ENCODE data around the gene KLHDC9. TPM values are rescaled to one million over a fixed set of nuclear protein-coding genes. Genes with fewer than 3 reads are reported as not detected.

The KLHDC9 gene
- total RNA-seq (under 1 TPM; 0.42 to 0.49 TPM), polyA plus RNA-seq (not detected)

GRCh38 chr1:161098210-161099068 is at the start of gene KLHDC9:
Gene KLHDC9 (plus strand): TSS chr1:161098361. CDS start chr1:161098536, 175 bp downstream.
- peak within 1 kb of the TSS; percentile 77 to 99 (median 96) for H3K27ac Mint-ChIP-seq
- peaks cover 0 to 36% (median 7%) of the 10 kb centered on the region in 3 donors for H3K36me3 Mint-ChIP-seq
- Histone ChIP-seq H3K4me1 (ENCODE audit: insufficient read depth, low read length) (peaks cover 8% of the 10 kb centered on the region), H3K36me3 (ENCODE audit: insufficient read depth, low read length) (peaks cover 7% of the 10 kb centered on the region), H3K9me3 (ENCODE audit: low read length) (no peaks in the 10 kb centered on the region), H3K27ac (ENCODE audit: low read depth, low read length) (peak within 1 kb of the TSS; percentile 32), H3K4me3 (ENCODE audit: low read length) (peak within 1 kb of the TSS; percentile 85), H3K27me3 (ENCODE audit: insufficient read depth, low read length, poor library complexity, severe bottlenecking) (no peaks in the 10 kb centered on the region)
- H3K27me3 Mint-ChIP-seq = peaks cover 0 to 19% of the 10 kb centered on the region in 2 donors
- CTCF ChIA-PET = interaction anchor here (0.6 to 7.8 kb wide), 39 partner anchors 8 to 325 kb away, joined by 3 to 128 read pairs (median 5); partner anchors contain the start of genes ARHGAP30, DEDD, F11R and NECTIN4
- peak within 1 kb of the TSS; percentile 83 to 92 (median 86) for H3K4me3 Mint-ChIP-seq
- POLR2A ChIA-PET = interaction anchor here (0.6 to 4.2 kb wide), 10 partner anchors 11 to 103 kb away, joined by 3 to 34 read pairs (median 4); partner anchors contain the start of genes ARHGAP30, NIT1, PFDN2 and TSTD1
- peak; percentile 51 to 81 (median 64) for DNase-seq
- H3K9me3 Mint-ChIP-seq = peaks cover 0 to 4% (median 3%) of the 10 kb centered on the region in 5 donors
- peaks cover 17 to 26% (median 19%) of the 10 kb centered on the region in 3 donors for H3K4me1 Mint-ChIP-seq

GRCh38 chr1:161048949-161049722 is 49.0 kb upstream of the KLHDC9 start:
- Histone ChIP-seq H3K27ac (ENCODE audit: low read depth, low read length) (no peak overlapping the region), H3K36me3 (ENCODE audit: insufficient read depth, low read length) (peaks cover 57% of the 10 kb centered on the region), H3K4me3 (ENCODE audit: low read length) (no peak overlapping the region), H3K27me3 (ENCODE audit: insufficient read depth, low read length, poor library complexity, severe bottlenecking) (no peaks in the 10 kb centered on the region), H3K4me1 (ENCODE audit: insufficient read depth, low read length) (peaks cover 16% of the 10 kb centered on the region), H3K9me3 (ENCODE audit: low read length) (no peaks in the 10 kb centered on the region)
- ChIA-PET CTCF (no interaction called here), POLR2A (interaction anchor here (5.0 kb wide), 1 partner anchor 20 kb away, joined by 81 read pairs; the partner anchor contains the start of gene ARHGAP30)
- peak overlapping the region in 7 of 8 donors; percentile 15 to 92 (median 72) for H3K27ac Mint-ChIP-seq
- peak overlapping the region in 1 of 7 donors; percentile 65 for H3K4me3 Mint-ChIP-seq
- no peak for DNase-seq
- H3K36me3 Mint-ChIP-seq = peaks cover 15 to 87% (median 22%) of the 10 kb centered on the region in 3 donors
- H3K9me3 Mint-ChIP-seq = no peaks in the 10 kb centered on the region
- peaks cover 35 to 49% (median 36%) of the 10 kb centered on the region in 3 donors for H3K4me1 Mint-ChIP-seq
- no peaks in the 10 kb centered on the region for H3K27me3 Mint-ChIP-seq

- Histone ChIP-seq H3K9me3 (ENCODE audit: low read length) (no peaks in the 10 kb centered on the region), H3K27ac (ENCODE audit: low read depth, low read length) (no peak overlapping the region), H3K4me3 (ENCODE audit: low read length) (no peak overlapping the region), H3K27me3 (ENCODE audit: insufficient read depth, low read length, poor library complexity, severe bottlenecking) (no peaks in the 10 kb centered on the region), H3K4me1 (ENCODE audit: insufficient read depth, low read length) (peaks cover 11% of the 10 kb centered on the region), H3K36me3 (ENCODE audit: insufficient read depth, low read length) (peaks cover 73% of the 10 kb centered on the region)
- Mint-ChIP-seq H3K27me3 (no peaks in the 10 kb centered on the region), H3K9me3 (no peaks in the 10 kb centered on the region), H3K27ac (no peak overlapping the region), H3K4me1 (peaks cover 24 to 43% (median 27%) of the 10 kb centered on the region in 3 donors), H3K4me3 (no peak overlapping the region), H3K36me3 (peaks cover 17 to 89% (median 22%) of the 10 kb centered on the region in 3 donors)
- no peak for DNase-seq
- POLR2A ChIA-PET = interaction anchor here (0.7 kb wide), 2 partner anchors 14 to 61 kb away, joined by 3 read pairs; no protein-coding TSS in a partner anchor
- CTCF ChIA-PET = interaction anchor here (1.4 kb wide), 1 partner anchor 46 kb away, joined by 3 read pairs; no protein-coding TSS in a partner anchor
Measured at GRCh38 chr1:161051219-161051618, 46.9 kb upstream of the KLHDC9 start.

- no peak overlapping the region for H3K27ac ChIP-seq (ENCODE audit: low read depth, low read length)
- Mint-ChIP-seq H3K36me3 (peaks cover 17 to 93% (median 27%) of the 10 kb centered on the region in 3 donors), H3K27ac (peak overlapping the region in 7 of 8 donors; percentile 3 to 85 (median 52)), H3K4me1 (peaks cover 28 to 43% (median 29%) of the 10 kb centered on the region in 3 donors), H3K9me3 (no peaks in the 10 kb centered on the region), H3K4me3 (peak overlapping the region in 1 of 7 donors; percentile 5), H3K27me3 (peaks cover 0 to 1% of the 10 kb centered on the region in 2 donors)
- H3K36me3 ChIP-seq (ENCODE audit: insufficient read depth, low read length) = peaks cover 85% of the 10 kb centered on the region
- H3K9me3 ChIP-seq (ENCODE audit: low read length) = no peaks in the 10 kb centered on the region
- no peak overlapping the region for H3K4me3 ChIP-seq (ENCODE audit: low read length)
- H3K4me1 ChIP-seq (ENCODE audit: insufficient read depth, low read length) = peaks cover 13% of the 10 kb centered on the region
- POLR2A ChIA-PET = interaction anchor here (0.6 kb wide), 1 partner anchor 55 kb away, joined by 8 read pairs; no protein-coding TSS in a partner anchor
- CTCF ChIA-PET = interaction anchor here (0.9 kb wide), 1 partner anchor 19 kb away, joined by 3 read pairs; no protein-coding TSS in a partner anchor
- no peaks in the 10 kb centered on the region for H3K27me3 ChIP-seq (ENCODE audit: insufficient read depth, low read length, poor library complexity, severe bottlenecking)
- DNase-seq = no peak
Measured at GRCh38 chr1:161052899-161053298, 45.3 kb upstream of the KLHDC9 start.

GRCh38 chr1:161054232-161054631 is 43.9 kb upstream of the KLHDC9 start:
- Mint-ChIP-seq H3K4me1 (peaks cover 25 to 36% (median 27%) of the 10 kb centered on the region in 3 donors), H3K4me3 (no peak overlapping the region), H3K9me3 (no peaks in the 10 kb centered on the region), H3K27me3 (peaks cover 0 to 1% of the 10 kb centered on the region in 2 donors), H3K36me3 (peaks cover 18 to 82% (median 23%) of the 10 kb centered on the region in 3 donors), H3K27ac (peak overlapping the region in 7 of 8 donors; percentile 14 to 70 (median 46))
- no peak overlapping the region for H3K4me3 ChIP-seq (ENCODE audit: low read length)
- POLR2A ChIA-PET = interaction anchor here (1.0 kb wide), 2 partner anchors 7 to 9 kb away, joined by 3 to 7 read pairs; partner anchors contain the start of gene USF1
- H3K4me1 ChIP-seq (ENCODE audit: insufficient read depth, low read length) = peaks cover 13% of the 10 kb centered on the region
- no peaks in the 10 kb centered on the region for H3K9me3 ChIP-seq (ENCODE audit: low read length)
- no peak overlapping the region for H3K27ac ChIP-seq (ENCODE audit: low read depth, low read length)
- no peaks in the 10 kb centered on the region for H3K27me3 ChIP-seq (ENCODE audit: insufficient read depth, low read length, poor library complexity, severe bottlenecking)
- H3K36me3 ChIP-seq (ENCODE audit: insufficient read depth, low read length) = peaks cover 77% of the 10 kb centered on the region
- CTCF ChIA-PET = interaction anchor here (1.0 to 1.2 kb wide), 2 partner anchors 13 to 64 kb away, joined by 3 read pairs; no protein-coding TSS in a partner anchor
- no peak for DNase-seq

- no peaks in the 10 kb centered on the region for H3K9me3 ChIP-seq (ENCODE audit: low read length)
- no peak for DNase-seq
- ChIA-PET POLR2A (interaction anchor here (0.6 to 1.0 kb wide), 3 partner anchors 8 to 98 kb away, joined by 3 to 7 read pairs (median 6); partner anchors contain the start of gene USF1), CTCF (interaction anchor here (1.0 to 1.2 kb wide), 3 partner anchors 13 to 65 kb away, joined by 3 to 4 read pairs (median 3); no protein-coding TSS in a partner anchor)
- no peaks in the 10 kb centered on the region for H3K9me3 Mint-ChIP-seq
- no peaks in the 10 kb centered on the region for H3K27me3 ChIP-seq (ENCODE audit: insufficient read depth, low read length, poor library complexity, severe bottlenecking)
- peaks cover 77% of the 10 kb centered on the region for H3K36me3 ChIP-seq (ENCODE audit: insufficient read depth, low read length)
- no peak overlapping the region for H3K27ac ChIP-seq (ENCODE audit: low read depth, low read length)
- H3K36me3 Mint-ChIP-seq = peaks cover 22 to 82% (median 26%) of the 10 kb centered on the region in 3 donors
- H3K27me3 Mint-ChIP-seq = peaks cover 0 to 1% of the 10 kb centered on the region in 2 donors
- H3K4me3 ChIP-seq (ENCODE audit: low read length) = no peak overlapping the region
- H3K4me3 Mint-ChIP-seq = no peak overlapping the region
- H3K27ac Mint-ChIP-seq = peak overlapping the region in 3 of 8 donors; percentile 14 to 85 (median 26)
- H3K4me1 ChIP-seq (ENCODE audit: insufficient read depth, low read length) = peaks cover 18% of the 10 kb centered on the region
- H3K4me1 Mint-ChIP-seq = peaks cover 31 to 42% (median 33%) of the 10 kb centered on the region in 3 donors
Measured at GRCh38 chr1:161054805-161055204, 43.4 kb upstream of the KLHDC9 start.

GRCh38 chr1:161059293-161059692 is 38.9 kb upstream of the KLHDC9 start:
- no peaks in the 10 kb centered on the region for H3K9me3 ChIP-seq (ENCODE audit: low read length)
- H3K36me3 ChIP-seq (ENCODE audit: insufficient read depth, low read length) = peaks cover 41% of the 10 kb centered on the region
- peaks cover 55% of the 10 kb centered on the region for H3K4me1 ChIP-seq (ENCODE audit: insufficient read depth, low read length)
- Mint-ChIP-seq H3K4me1 (peaks cover 51 to 69% (median 67%) of the 10 kb centered on the region in 3 donors), H3K36me3 (peaks cover 8 to 77% (median 24%) of the 10 kb centered on the region in 3 donors), H3K4me3 (peak overlapping the region in 3 of 7 donors; percentile 25 to 69 (median 29)), H3K9me3 (no peaks in the 10 kb centered on the region), H3K27me3 (peaks cover 0 to 1% of the 10 kb centered on the region in 2 donors), H3K27ac (peak overlapping the region; percentile 43 to 89 (median 74))
- H3K27ac ChIP-seq (ENCODE audit: low read depth, low read length) = no peak overlapping the region
- no peak for DNase-seq
- H3K27me3 ChIP-seq (ENCODE audit: insufficient read depth, low read length, poor library complexity, severe bottlenecking) = no peaks in the 10 kb centered on the region
- CTCF ChIA-PET = interaction anchor here (0.5 to 2.3 kb wide), 4 partner anchors 11 to 20 kb away, joined by 3 to 8 read pairs (median 4); partner anchors contain the start of genes TSTD1 and USF1
- POLR2A ChIA-PET = interaction anchor here (0.7 to 1.1 kb wide), 2 partner anchors 12 to 38 kb away, joined by 3 to 4 read pairs; no protein-coding TSS in a partner anchor
- H3K4me3 ChIP-seq (ENCODE audit: low read length) = no peak overlapping the region

Data from CD8-positive, alpha-beta memory T cell (primary cell).